Keratinocyte (primary cell): ENCODE results near the gene GFAP.

Source experiments
- CTCF ChIP-seq, 3 experiments: IDR thresholded peaks in 1 of 3; conservative IDR thresholded peaks in 1 of 3; optimal IDR thresholded peaks in 1 of 3; 2 replicates in 2 of 3; 3 replicates in 1 of 3; pipeline versions ENCODE3 to v1.5.1; 2011; ENCODE audit warnings: low read length in 3 of 3, mild to moderate bottlenecking in 3 of 3, moderate library complexity in 2 of 3, control low read depth in 1 of 3, inconsistent platforms in 1 of 3; ENCODE audit not compliant: insufficient read depth in 2 of 3; ENCODE audit errors: extremely low read depth in 1 of 3
- EZH2 ChIP-seq: IDR thresholded peaks from one replicate; pipeline ENCODE4 v1.6.1; 2012; ENCODE audit warnings: inconsistent platforms, mild to moderate bottlenecking, low read length, moderate library complexity

- peak; percentile 82 to 95 (median 88) for TF ChIP-seq CTCF (optimal IDR thresholded peaks at IDR 0.05 in 1 of 3, IDR thresholded peaks at IDR 0.05 in 1 of 3, conservative IDR thresholded peaks at IDR 0.05 in 1 of 3; ENCODE audit: extremely low read depth in 1 of 3, insufficient read depth in 2 of 3, low read length in 3 of 3)
- no peak for TF ChIP-seq EZH2
Measured at GRCh38 chr17:44919885-44920564, 4.7 kb upstream of the GFAP start.
